Measurements from ENCODE around the gene HDDC3. TPM values are rescaled to one million over a fixed set of nuclear protein-coding genes. Genes with fewer than 3 reads are reported as not detected.

The HDDC3 gene
- total RNA-seq, 1 experiment from 2014 or later, result 18.5 TPM

DNA sequence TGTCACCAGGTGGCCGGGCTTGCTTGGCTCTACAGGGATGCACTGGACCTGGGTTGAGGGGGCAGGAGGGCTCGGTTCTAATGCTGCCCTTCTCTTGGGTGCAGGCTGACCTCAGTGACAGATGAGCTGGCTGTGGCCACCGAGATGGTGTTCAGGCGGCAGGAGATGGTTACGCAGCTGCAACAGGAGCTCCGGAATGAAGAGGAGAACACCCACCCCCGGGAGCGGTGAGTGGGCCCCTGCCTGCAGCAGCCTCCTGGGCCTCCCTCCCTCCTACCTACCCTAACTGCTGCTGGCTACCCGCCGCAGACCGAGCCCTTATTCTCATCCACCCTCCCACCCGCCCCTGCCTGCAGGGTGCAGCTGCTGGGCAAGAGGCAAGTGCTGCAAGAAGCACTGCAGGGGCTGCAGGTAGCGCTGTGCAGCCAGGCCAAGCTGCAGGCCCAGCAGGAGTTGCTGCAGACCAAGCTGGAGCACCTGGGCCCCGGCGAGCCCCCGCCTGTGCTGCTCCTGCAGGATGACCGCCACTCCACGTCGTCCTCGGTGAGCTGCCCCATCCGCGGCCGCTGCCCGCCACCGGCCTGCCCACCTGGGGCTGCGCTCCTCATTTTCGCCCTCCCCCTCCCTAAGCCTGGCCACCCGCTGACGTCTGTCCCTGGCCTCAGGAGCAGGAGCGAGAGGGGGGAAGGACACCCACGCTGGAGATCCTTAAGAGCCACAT is 42.5 kb downstream of the HDDC3 start:
- TF ChIP-seq EZH2 (IDR thresholded peaks at IDR 0.05; ENCODE audit: low read length, unreplicated experiment) (no peak), CTCF (conservative IDR thresholded peaks at IDR 0.05; ENCODE audit: low read depth, low read length) (no peak), EZH2phosphoT487 (IDR thresholded peaks at IDR 0.05; ENCODE audit: borderline replicate concordance, low read length) (no peak)
- ATAC-seq (no peak), DNase-seq (no peak)
- H3K9me2 ChIP-seq (replicated peaks; ENCODE audit: low read length), result no peaks in the 10 kb centered on the region
- no peak overlapping the region for H3K9ac ChIP-seq (ENCODE audit: low read length)
- no peak overlapping the region for H2AFZ ChIP-seq (ENCODE audit: low read length)
- no peaks in the 10 kb centered on the region for H4K20me1 ChIP-seq (ENCODE audit: low read length)
- ChIA-PET CTCF (no interaction called here), POLR2A (ENCODE audit: unreplicated experiment) (interaction anchor here (0.6 kb wide), 1 partner anchor 787 kb away, joined by 4 read pairs; no protein-coding TSS in a partner anchor)
- H3K4me3 ChIP-seq (ENCODE audit: low read length), result no peak overlapping the region
- intact Hi-C loops (cut with micrococcal nuclease), result loop anchor here (5.0 kb wide), 1 partner anchor 173 kb away; the partner anchor contains the start of gene BLM
- no peaks in the 10 kb centered on the region for H3K27me3 ChIP-seq (ENCODE audit: low read length)
- H3K27ac ChIP-seq (ENCODE audit: low read length), result no peak overlapping the region
- H3K9me3 ChIP-seq (ENCODE audit: low read length), result no peaks in the 10 kb centered on the region
- no peak overlapping the region for H3K4me2 ChIP-seq (ENCODE audit: low read length)
- no TSS peak for BruUV-seq (replicated peaks)
- H3K79me2 ChIP-seq (ENCODE audit: low read length), result no peaks in the 10 kb centered on the region
- no peaks in the 10 kb centered on the region; the same call in 1 of the 2 replicates for H3K36me3 ChIP-seq (ENCODE audit: low read depth, low read length)
- no peaks in the 10 kb centered on the region for H3K4me1 ChIP-seq (ENCODE audit: insufficient read depth, low read length)
- H3F3A ChIP-seq (ENCODE audit: low read length, unreplicated experiment), result no peaks in the 10 kb centered on the region

DNA sequence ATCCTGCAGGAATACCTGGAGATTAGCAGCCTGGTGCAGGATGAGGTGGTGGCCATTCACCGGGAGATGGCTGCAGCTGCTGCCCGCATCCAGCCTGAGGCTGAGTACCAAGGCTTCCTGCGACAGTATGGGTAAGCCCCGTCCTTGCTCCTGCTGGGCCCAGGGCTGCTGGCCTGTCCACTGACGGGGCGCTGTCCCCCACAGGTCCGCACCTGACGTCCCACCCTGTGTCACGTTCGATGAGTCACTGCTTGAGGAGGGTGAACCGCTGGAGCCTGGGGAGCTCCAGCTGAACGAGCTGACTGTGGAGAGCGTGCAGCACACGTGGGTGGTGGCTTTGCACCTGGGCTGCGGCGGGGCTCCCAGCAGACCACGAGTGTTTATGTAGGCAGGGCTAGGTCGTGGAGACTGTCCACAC is 43.0 kb downstream of the HDDC3 start:
- no peaks in the 10 kb centered on the region for H3K79me2 ChIP-seq (ENCODE audit: low read length)
- no peaks in the 10 kb centered on the region for H3F3A ChIP-seq (ENCODE audit: low read length, unreplicated experiment)
- no TSS peak for BruUV-seq (replicated peaks)
- H3K9me3 ChIP-seq (ENCODE audit: low read length), result no peaks in the 10 kb centered on the region
- CTCF ChIA-PET, result no interaction called here
- H2AFZ ChIP-seq (ENCODE audit: low read length), result no peak overlapping the region
- no peaks in the 10 kb centered on the region for H3K4me1 ChIP-seq (ENCODE audit: insufficient read depth, low read length)
- H3K4me3 ChIP-seq (ENCODE audit: low read length), result no peak overlapping the region
- H3K36me3 ChIP-seq (ENCODE audit: low read depth, low read length), result no peaks in the 10 kb centered on the region; the same call in 1 of the 2 replicates
- H3K27me3 ChIP-seq (ENCODE audit: low read length), result no peaks in the 10 kb centered on the region
- DNase-seq (no peak), ATAC-seq (no peak; the same call in 1 of the 2 replicates)
- POLR2A ChIA-PET (ENCODE audit: unreplicated experiment), result interaction anchor here (0.6 kb wide), 1 partner anchor 786 kb away, joined by 4 read pairs; no protein-coding TSS in a partner anchor
- no peak overlapping the region for H3K4me2 ChIP-seq (ENCODE audit: low read length)
- intact Hi-C loops (cut with micrococcal nuclease), result loop anchor here (5.0 kb wide), 1 partner anchor 172 kb away; the partner anchor contains the start of gene BLM
- no peak overlapping the region for H3K9ac ChIP-seq (ENCODE audit: low read length)
- H3K9me2 ChIP-seq (replicated peaks; ENCODE audit: low read length), result no peaks in the 10 kb centered on the region
- TF ChIP-seq EZH2 (IDR thresholded peaks at IDR 0.05; ENCODE audit: low read length, unreplicated experiment) (no peak), CTCF (conservative IDR thresholded peaks at IDR 0.05; ENCODE audit: low read depth, low read length) (no peak), EZH2phosphoT487 (IDR thresholded peaks at IDR 0.05; ENCODE audit: borderline replicate concordance, low read length) (no peak)
- H3K27ac ChIP-seq (ENCODE audit: low read length), result no peak overlapping the region
- H4K20me1 ChIP-seq (ENCODE audit: low read length), result no peaks in the 10 kb centered on the region

GRCh38 chr15:90887037-90887481 is 45.3 kb downstream of the HDDC3 start:
- CTCF ChIA-PET, result no interaction called here
- POLR2A ChIA-PET (ENCODE audit: unreplicated experiment), result no interaction called here

More at GRCh38 chr15:90887037-90887481, 45.3 kb downstream of the HDDC3 start:
- no TSS peak for BruUV-seq (replicated peaks)
- intact Hi-C loops (cut with micrococcal nuclease), result loop anchor here (2.0 to 5.0 kb wide), 2 partner anchors 170 to 194 kb away; partner anchors contain the start of gene BLM
- Histone ChIP-seq H3K9me2 (replicated peaks; ENCODE audit: low read length) (no peaks in the 10 kb centered on the region), H3K27ac (ENCODE audit: low read length) (no peak overlapping the region), H3K9ac (ENCODE audit: low read length) (no peak overlapping the region), H3K36me3 (ENCODE audit: low read depth, low read length) (no peaks in the 10 kb centered on the region; the same call in 1 of the 2 replicates), H3K79me2 (ENCODE audit: low read length) (no peaks in the 10 kb centered on the region), H3F3A (ENCODE audit: low read length, unreplicated experiment) (no peaks in the 10 kb centered on the region), H3K4me2 (ENCODE audit: low read length) (no peak overlapping the region), H2AFZ (ENCODE audit: low read length) (no peak overlapping the region), H3K27me3 (ENCODE audit: low read length) (no peaks in the 10 kb centered on the region), H4K20me1 (ENCODE audit: low read length) (no peaks in the 10 kb centered on the region), H3K9me3 (ENCODE audit: low read length) (no peaks in the 10 kb centered on the region), H3K4me3 (ENCODE audit: low read length) (no peak overlapping the region), H3K4me1 (ENCODE audit: insufficient read depth, low read length) (no peaks in the 10 kb centered on the region)
- ATAC-seq (no peak), DNase-seq (no peak)
- TF ChIP-seq EZH2phosphoT487 (IDR thresholded peaks at IDR 0.05; ENCODE audit: borderline replicate concordance, low read length) (no peak), EZH2 (IDR thresholded peaks at IDR 0.05; ENCODE audit: low read length, unreplicated experiment) (no peak), CTCF (conservative IDR thresholded peaks at IDR 0.05; ENCODE audit: low read depth, low read length) (no peak)
